Left ventricle myocardium superior (tissue), 1 donor: Measurements from ENCODE around the gene SRGAP3. TPM values are rescaled to one million over a fixed set of nuclear protein-coding genes. Genes with fewer than 3 reads are reported as not detected.

Experiments
- ATAC-seq: fragments of 200-7000 bp; cut with Tn5 transposase; one replicate; pipeline ENCODE4 v1.9.1; 2020; ENCODE audit warnings: mild to moderate bottlenecking, moderate library complexity
- DNase-seq: peaks from one replicate; pipeline ENCODE4 v3.0.0-alpha.2; 2020
- intact Hi-C: fragments of 100-400 bp; cut with micrococcal nuclease; formaldehyde crosslinking; loops from one replicate; pipeline ENCODE4 v1.11.0; 2022
- total RNA-seq: library from RNA; stranded (reverse); fragmentation: NEBNext Ultra II Directional; extraction: Animal tissue kit (Norgen Biotek cat#: 25700); gene quantifications from one replicate; pipeline ENCODE4 v1.2.1, GENCODE V29; 2021
- donor health status: DM: no; HTN: yes; CAD: no; lungs with severe emphysema.

SRGAP3 gene
- total RNA-seq, 1 donor from 2014 or later = 6.4 TPM

DNA sequence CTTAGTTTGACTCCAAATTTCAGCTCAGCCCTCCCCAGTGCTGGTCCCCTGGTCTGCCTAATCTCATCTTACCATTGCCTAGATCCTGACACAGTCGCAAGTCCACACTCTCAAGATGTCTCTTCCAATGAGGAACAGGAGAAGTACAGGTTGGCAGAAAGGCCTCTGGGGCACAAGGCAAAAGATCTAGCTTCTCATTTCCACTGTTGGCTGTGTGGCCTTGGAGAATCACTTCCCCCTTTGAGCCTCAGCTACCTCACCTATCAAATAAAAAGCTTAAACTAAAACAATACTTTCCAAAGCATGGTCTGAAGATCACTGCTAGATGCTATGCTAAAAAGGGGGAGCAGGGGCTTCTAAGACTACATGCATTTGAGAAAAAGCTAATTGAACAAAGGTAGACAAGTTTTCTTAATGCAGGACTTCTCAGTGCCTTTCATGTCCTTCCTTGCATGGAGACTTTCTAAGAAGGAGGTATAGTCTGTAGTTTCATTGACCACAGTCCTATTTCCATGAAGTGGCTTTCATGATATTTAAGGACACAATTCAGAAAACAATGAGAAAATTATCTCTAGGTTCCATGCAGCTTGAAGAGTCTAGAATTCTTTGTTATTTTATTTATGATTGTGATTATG, 168.1 kb downstream of the SRGAP3 start:
- no peak for ATAC-seq
- DNase-seq = no peak
- intact Hi-C loops = no loop called here

DNA sequence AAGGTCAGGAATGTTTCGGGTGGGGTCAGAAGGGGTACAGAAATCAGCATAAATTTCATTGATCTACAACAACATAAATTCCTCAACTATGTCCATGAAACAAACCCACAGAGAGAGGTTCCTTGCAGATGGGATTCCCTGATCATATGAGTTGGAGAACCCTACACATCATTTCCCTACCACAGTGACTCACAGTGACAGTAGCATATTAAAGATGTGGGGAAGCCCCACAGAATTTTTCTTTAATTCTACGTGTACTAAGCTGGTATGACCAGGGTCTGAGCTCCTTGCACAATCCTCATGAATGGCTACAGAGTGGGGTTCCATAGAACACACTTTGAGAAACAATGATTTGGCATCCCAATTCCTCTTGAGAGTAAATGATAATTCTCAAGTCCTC, 169.3 kb downstream of the SRGAP3 start:
- DNase-seq = no peak
- ATAC-seq = no peak
- intact Hi-C loops = no loop called here

DNA sequence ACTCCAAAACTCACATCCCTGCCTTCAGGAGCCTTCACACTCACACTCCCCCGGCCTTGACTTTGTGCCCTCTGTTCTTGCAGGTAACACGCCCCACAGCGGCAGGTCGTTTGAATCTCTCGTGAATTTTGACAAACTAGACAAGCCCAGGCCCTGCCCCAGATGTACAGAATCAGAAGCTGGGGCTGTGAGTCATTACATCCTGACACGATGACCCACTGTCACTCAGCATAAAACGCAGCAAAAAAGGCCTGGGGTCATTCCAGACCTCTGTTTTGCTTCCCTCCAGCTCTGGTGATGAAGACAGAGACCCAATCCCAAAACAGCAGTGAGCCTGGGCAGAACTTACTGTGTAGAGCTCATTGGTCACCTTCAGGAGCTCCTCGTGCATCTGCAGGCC, 169.8 kb downstream of the SRGAP3 start:
- DNase-seq (no peak), ATAC-seq (no peak)
- intact Hi-C loops = no loop called here

DNA sequence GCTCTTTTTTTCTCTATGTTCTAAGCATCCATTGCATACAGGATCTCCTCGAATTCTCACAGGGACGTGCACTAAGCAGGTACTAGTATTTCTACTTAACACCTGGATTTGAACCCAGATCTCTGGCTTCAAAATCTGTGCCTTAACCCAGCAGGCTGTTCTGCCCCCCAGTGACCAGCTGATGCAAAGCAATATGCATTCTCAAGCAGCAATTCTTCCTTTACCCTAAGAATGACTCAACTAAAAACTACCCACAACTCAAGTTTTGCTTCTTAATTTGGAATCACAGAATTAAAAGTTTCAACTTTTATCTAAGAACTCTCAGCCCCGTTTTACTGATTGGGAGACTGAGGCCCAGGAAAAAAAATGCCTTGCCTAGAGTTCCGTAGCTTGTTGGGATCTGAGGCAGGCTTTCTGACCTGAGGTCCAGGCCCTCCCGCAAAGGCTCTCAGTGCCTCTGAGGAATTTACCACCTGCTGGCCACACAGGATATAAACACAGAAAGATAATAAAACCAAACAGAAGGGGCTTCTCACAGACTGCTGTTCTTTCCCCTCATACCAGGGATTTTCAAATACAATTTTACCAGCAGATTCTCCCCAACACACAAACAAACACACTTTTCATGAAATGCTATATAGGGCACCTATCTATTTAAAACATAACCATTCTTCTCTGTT, 170.7 kb downstream of the SRGAP3 start:
- DNase-seq (no peak), ATAC-seq (no peak)
- intact Hi-C loops = no loop called here

DNA sequence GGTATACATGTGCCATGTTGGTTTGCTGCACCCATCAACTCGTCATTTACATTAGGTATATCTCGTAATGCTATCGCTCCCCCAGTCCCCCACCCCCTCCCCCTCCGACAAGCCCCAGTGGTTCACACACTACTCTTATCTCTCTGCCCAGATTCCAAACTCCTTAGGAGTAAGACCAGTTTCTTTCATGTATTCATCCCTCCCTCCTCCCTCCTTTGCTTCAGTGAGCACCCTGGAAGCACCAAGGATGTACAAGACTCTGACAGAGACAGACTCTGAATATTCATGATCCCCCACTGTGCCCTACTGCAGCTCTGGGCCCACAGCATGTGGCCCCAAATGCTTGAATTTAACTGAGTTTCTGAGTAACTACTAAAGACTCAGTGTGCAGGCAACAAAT, 172.4 kb downstream of the SRGAP3 start:
- DNase-seq (no peak), ATAC-seq (no peak)
- intact Hi-C loops = no loop called here

DNA sequence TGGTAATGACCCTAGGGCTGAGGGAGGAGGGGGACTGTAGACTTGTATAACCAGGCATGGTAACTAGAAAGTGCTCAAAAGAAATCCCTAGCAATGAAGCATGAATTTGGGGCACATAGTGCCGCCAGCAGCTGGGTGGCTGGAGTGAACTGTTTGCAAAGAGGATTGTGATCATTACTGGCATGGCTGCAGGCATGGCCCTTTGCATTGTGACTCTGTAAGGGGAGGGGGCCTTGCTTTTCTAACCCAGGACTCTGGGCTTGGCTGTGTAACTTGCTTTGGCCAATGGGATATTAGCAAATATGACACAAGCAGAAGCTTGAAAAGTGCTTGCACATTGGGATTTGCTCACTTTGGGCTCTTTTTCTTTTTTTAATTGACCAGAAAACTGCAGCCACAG, 173.7 kb downstream of the SRGAP3 start:
- intact Hi-C loops = no loop called here
- DNase-seq (no peak), ATAC-seq (no peak)

DNA sequence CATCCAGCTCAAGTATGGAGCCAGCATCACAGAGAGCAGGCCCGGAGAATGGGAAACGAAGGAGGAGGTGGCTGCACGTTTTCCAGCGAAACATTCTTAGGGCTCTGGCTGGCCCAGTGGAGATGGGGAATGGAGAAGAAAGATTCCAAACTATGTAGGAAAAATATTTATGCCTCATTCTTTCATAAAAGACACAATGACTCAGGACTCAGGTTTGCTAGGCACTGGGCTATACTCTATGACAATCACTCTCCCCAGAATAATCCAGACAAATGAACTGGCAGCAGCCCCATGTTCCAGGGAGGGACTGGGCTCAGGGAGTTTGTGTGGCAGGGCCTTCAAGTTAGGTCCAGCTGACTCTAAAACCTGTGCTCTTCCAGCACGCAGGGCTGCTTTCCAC, 175.4 kb downstream of the SRGAP3 start:
- DNase-seq = no peak
- intact Hi-C loops = no loop called here
- peak; percentile 56 for ATAC-seq

DNA sequence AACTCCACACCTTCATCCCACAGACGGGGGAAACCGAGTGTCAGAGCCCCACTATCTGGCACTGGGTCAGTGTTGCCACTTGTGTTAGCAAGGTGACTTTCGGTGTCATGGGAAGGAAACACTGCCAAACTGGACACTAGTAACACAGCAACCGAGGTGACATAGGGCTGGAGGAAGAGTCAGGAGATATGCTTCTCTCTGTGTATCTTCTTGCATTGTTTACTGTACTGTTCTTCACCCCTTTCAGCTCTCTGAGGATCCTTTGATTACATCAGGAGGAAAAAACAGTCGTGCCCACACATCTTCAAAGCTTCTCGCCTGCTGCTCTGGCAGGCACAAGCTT, 176.8 kb downstream of the SRGAP3 start:
- intact Hi-C loops = no loop called here
- ATAC-seq = peak; percentile 87
- no peak for DNase-seq

DNA sequence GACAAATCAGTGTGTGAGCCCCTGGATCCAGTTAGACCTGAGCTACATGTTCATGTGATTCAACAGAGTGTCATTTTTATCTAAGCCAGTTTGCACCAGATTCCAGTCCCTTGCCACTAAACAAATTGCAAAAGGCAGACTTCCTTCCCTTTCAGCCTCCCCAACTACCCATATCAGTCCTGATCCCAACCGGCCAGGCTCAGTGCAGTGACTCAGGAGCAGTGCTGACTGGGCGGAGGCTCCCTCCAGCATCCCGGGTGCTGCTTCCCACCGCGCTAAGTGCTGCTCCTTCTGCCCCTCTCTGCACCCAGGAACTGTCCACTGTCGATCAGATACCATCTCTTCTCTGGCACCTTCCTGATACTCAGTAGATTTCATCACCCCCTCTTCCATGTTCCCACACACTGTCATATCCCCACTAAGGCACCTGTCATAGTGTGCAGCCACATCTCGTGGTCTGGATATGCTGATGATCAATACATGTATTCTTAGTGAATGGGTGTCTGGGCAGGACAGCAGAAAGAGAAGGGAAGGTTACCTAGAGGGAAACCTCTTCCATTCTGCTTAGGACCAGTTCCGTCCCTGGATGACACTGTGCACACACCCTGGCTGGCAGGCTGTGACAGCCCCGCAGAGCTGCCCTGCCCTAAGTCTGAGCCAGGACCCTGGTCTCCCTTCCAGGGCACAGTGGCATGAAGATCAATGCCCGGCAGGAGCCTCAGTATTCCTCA, 177.3 kb downstream of the SRGAP3 start:
- ATAC-seq (peak; percentile 65), DNase-seq (no peak)
- intact Hi-C loops = no loop called here

DNA sequence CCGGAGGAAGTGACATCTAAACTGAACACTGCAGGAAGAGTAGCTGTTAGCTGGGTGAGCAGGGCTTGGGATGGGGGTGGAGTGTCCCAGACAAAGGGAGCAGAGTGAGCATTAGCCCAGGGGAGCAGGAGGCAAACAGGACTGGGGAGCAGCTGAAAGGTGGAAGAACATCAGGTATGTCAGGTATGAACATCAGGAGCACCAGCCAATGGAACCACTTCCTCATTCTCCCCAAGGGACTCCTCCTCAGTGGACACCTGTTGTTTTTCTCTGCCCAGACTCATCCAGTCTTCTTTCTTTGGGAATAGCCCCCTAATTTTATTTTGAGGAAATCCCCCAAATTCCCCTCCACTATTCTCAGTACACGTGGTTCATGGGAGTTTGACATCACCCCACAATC, 178.5 kb downstream of the SRGAP3 start:
- ATAC-seq = no peak
- intact Hi-C loops = no loop called here
- DNase-seq = no peak

DNA sequence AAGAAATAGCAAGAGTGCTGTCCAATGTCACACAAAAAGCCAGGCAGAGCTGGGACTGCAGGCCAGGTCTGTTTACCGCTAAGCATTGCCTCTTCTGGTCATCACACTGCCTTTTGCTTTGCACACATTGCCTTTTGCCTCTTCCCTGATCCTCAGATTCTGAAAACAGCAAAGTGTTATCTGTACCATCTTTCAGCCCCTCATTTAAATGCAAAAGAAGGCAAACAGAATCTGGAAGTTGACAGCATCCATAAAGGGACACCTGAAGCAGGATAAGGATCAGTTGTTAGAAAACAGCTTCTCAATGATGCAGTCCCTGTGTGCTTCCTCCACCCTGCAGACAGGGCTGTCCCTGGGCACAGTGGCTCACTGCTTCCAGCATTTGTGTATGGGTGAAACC, 179.5 kb downstream of the SRGAP3 start:
- ATAC-seq (no peak), DNase-seq (no peak)
- intact Hi-C loops = loop anchor here (5.0 to 10.0 kb wide), 2 partner anchors 83 to 235 kb away; no protein-coding TSS in a partner anchor

DNA sequence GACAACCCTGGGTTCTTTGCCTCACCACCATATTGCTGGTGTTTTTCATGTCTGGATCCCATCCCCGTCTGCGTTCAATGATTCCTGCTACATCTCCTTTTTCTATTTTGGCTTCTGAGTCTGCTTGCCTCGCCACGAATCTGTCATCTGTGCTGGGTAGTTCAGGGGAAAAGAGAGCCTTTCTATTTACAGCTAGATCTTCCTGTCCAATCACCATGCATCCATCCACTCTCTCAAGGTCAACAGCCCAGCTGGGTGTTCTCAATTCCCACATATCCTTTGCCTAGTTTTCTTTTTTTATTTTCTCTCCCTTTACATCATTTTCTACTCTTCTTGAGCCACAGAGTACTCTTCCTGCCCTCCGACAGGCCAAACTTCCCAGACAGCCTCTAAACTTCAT, 181.4 kb downstream of the SRGAP3 start:
- DNase-seq (no peak), ATAC-seq (peak; percentile 60)

DNA sequence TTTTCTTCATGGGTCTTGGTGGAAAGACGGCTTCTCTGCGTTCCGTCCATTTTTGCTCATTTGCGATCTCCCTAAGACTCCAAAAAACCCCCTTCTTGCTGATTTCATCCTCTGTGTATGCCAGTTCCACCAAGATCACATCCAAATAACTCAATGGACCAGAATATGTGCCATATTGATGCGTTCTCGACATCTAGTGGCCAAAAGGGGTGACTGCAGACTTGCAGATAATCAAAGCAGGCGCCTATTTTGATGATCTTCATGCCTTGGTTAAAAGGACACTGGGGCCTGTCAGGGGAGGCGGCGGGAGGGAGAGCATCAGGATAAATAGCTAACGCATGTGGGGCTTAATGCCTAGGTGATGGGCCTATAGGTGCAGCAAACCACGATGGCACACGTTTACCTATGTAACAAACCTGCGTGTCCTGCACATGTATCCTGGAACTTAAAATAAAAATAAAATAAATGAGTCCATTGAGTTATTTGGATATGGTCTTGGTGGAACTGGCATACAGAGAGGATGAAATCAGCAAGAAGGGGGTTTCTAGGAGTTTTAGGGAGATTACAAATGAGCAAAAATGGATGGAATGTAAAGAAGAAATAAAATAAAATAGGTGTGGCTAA, 182.0 kb downstream of the SRGAP3 start:
- no peak for DNase-seq
- intact Hi-C loops = loop anchor here (5.0 to 10.0 kb wide), 2 partner anchors 80 to 237 kb away; no protein-coding TSS in a partner anchor
- peak; percentile 80 for ATAC-seq

More for the DNA sequence above, 181.4 kb downstream of the SRGAP3 start:
- intact Hi-C loops = loop anchor here (5.0 to 10.0 kb wide), 2 partner anchors 81 to 237 kb away; no protein-coding TSS in a partner anchor

DNA sequence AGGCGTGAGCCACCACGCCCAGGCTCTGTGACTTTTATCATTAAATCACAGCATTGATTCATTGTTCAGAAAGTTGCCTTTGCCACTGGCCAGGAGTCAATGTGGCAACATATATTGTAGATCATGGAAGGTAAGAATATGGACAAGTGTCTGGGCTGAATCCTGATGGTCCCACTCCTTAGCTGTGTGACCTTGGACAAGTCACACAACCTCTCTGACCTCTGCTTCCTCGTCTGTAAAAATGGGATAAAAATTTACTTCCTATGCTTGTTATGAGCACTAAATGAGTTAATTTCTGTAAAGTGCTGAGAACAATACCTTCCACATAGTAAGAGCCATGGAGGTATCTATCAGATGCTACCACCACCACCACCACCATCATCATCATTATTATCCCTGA, 182.7 kb downstream of the SRGAP3 start:
- ATAC-seq = no peak
- intact Hi-C loops = loop anchor here (5.0 to 10.0 kb wide), 2 partner anchors 79 to 238 kb away; no protein-coding TSS in a partner anchor
- DNase-seq = no peak

DNA sequence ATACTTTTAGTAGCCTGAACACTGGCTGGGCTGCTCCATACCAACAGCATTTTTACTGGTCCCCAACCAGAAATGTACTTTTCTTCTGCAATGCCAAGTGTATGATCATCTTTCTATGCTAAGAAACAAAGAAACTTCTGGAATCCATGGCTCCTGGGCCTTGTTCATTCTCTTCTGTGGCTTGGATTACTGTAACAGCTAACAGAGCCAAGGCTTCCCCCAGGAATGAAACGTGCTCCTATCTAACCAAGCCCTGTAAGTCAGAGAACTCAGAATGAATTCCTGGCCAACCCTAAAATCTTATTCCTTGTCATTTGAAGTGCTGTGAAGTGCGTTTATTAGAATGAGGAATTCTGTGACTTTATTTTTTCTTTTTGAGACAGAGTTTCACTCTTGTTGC, 183.3 kb downstream of the SRGAP3 start:
- ATAC-seq (no peak), DNase-seq (no peak)
- intact Hi-C loops = loop anchor here (5.0 to 10.0 kb wide), 2 partner anchors 79 to 239 kb away; no protein-coding TSS in a partner anchor

DNA sequence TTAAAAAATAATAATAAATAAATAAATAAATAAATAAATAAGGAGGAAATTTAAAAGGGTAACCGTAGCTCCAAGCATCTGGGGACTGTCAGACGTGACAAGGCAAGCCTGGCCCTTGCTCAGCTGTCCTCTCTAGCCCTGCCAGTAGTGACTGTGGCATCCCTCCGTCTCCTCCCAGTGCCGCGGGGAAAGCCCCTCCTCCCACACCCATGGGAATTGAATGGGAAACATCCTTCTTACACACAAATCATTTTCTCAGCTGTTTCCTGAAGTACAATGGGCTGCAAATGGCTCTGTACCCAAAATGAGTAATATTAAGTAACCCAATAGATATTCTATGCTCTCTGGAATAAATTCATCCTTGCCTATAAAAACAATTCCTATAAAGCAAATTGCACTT, 184.6 kb downstream of the SRGAP3 start:
- intact Hi-C loops = loop anchor here (5.0 to 10.0 kb wide), 2 partner anchors 78 to 240 kb away; no protein-coding TSS in a partner anchor
- ATAC-seq = peak; percentile 56
- DNase-seq = peak; percentile 49

DNA sequence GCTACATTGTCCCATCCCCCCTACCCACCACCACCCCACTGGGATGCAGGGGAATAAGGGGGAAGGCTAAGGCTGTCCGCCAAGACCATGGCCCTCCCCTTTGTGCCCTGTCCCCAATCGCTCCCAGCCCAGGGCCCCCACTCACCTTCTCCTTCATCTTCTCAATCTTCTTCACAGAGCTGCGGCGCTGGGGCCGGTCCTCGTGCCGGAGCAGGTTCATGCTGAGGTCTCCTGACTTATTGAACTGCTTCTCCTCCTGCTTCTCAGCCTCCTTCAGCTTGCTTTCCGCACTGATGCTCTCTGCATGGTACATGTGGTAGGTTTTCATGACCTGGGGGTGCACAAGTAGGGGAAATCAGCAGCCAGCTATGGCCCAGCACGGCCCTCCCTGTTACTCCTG, 185.2 kb downstream of the SRGAP3 start:
- intact Hi-C loops = loop anchor here (10.0 kb wide), 1 partner anchor 241 kb away; no protein-coding TSS in a partner anchor
- DNase-seq = no peak
- ATAC-seq = no peak

DNA sequence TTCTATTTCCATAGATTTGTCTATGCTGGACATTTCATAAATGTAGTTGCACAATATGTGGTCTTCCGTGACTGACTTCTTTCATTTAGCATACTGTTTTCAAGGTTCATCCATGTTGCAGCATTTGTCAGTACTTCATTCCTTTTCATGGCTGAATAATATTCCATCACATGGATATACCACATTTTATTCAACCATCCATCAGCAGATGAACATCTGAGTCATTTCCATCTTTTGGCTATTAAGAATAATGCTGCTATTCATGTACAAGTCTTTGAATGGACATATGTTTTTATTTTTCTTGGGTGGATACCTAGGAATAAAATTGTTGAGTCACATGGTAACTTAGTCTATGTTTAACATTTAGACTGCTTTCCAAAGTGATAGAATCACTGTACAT, 186.9 kb downstream of the SRGAP3 start:
- no peak for DNase-seq
- ATAC-seq = no peak
- intact Hi-C loops = loop anchor here (10.0 kb wide), 1 partner anchor 242 kb away; no protein-coding TSS in a partner anchor

DNA sequence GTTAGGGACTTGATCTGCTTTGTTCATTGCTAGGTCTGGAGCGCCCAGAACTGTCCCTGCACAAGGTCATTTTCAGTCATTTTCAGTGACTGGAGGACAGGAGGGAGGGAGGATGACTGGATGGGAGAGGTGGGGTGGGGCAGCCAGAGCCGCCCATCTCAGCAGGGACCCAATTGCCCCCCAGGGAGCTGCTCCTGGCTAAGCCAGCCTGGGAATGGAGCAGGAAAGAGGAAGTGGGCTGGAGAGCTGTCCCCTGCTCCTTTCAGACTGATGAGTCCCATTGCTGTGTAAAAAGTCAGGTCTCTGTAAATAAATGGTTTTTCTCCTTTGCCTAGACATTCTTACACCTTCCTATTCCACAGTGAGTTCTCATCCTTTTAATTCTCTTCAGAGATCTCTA, 187.8 kb downstream of the SRGAP3 start:
- DNase-seq = no peak
- no peak for ATAC-seq
- intact Hi-C loops = loop anchor here (10.0 kb wide), 1 partner anchor 243 kb away; no protein-coding TSS in a partner anchor
